GM19238 (cell line): Measurements from ENCODE around the gene B4GAT1.
A peak's percentile ranks its signal among the peaks of the same experiment; 100 is the strongest.
"Not testable (repeated sequence)": the region's sequence is repeated elsewhere in the genome, so short reads cannot be mapped to it uniquely, and the experiment has no call there.

Experiments
- DNase-seq: peaks from one replicate; pipeline ENCODE4 v3.0.0; 2011; ENCODE audit warnings: low spot score; ENCODE audit not compliant: insufficient read length

The B4GAT1 gene

GRCh38 chr11:66322732-66323427 lies 24.5 kb downstream of the B4GAT1 start:
- no peak for DNase-seq

DNA sequence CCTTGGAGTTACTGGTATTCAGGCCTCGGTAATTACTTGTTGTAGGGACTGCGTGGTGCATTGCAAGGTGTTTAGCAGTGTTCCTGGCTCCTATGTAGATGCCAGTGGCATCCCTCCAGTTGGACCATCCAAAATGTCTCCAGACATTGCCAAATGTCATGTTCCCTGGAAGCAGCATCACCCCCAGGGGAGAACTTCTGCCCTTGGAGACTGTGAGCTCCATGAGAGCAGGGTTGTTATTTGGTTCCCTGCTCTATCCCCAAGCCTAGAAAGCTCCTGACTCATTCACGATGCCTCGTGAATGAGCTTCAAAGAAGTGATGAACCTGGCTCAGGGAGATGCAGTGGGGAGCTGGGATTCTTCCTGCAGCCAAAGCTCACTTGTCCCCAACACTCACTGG lies 25.8 kb downstream of the B4GAT1 start:
- no peak for DNase-seq

GRCh38 chr11:66320748-66321147 lies 26.7 kb downstream of the B4GAT1 start:
- DNase-seq: not testable (repeated sequence)

- not testable (repeated sequence) for DNase-seq
Measured at GRCh38 chr11:66320289-66320688, 27.1 kb downstream of the B4GAT1 start.

- DNase-seq: no peak
Measured at GRCh38 chr11:66318600-66318970, 28.8 kb downstream of the B4GAT1 start.

- DNase-seq: no peak
Measured at GRCh38 chr11:66317723-66318599, 29.5 kb downstream of the B4GAT1 start.

GRCh38 chr11:66317322-66317722 lies 30.1 kb downstream of the B4GAT1 start:
- DNase-seq: no peak

DNA sequence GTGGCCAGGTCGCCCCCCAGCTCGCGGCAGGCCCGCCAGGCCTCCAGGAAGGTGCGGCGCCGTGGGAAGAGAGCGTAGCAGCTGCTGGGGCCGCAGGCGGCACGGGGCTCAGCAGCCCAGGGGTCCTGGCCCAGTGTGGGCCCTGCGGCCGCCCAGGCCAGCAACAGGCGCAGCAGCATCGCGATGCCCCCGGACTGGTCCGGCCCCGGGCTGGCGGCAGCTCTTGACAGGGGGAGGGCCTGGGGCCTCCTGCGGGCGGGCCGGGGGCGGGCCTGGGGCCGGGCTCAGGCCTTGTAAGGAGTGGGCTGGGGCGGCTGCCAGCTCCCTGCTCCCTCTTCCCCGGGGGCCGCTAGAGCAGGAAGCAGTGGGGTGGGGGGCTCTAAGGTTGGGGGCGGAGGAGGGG lies 30.6 kb downstream of the B4GAT1 start, which contains the start of gene CD248:
CD248 (minus strand) TSS at position 196 of the 403 bp plus-strand sequence; CDS start at position 179, 17 bp downstream.
- no peak for DNase-seq

DNA sequence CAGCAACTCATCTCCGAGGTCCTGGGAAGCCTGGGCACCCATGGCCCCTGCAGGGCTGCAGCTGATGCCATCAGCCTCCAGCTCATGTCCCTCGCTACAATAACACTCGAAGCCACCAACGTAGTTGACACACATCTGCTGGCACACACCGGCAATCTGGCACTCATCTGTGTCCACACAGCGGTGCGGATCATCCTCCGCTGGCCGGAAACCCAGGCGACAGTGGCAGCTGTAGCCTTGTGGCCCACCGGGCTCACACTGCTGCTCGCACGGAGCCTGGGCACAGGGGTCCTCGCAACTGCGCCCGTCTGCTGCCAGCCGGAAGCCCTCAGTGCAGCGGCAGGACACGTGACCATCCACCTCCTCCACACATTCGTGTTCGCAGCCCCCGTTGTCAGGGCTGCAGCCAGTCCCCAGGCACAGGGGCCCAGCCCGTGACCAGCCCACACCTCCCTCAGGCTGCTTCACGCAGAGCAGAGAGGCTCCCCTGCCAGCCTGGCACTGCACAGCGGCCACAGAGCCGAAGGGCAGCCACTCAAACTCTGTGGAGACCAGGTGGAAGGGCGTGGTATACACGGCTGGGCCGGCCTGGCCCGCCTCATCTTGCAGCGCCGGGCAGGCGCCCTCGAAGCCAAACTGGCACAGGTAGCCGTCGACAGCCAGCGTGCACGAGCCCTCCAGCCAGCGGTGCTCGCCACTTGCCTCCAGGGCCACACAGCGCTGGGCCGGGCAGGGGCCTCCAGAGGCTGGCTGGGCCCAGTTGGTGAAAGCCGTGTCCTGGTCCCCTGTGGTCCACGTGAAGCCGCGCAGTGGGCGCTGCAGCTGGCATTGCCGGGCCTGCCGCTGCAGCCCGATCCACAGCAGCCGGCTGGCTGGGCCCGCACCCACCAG lies 31.3 kb downstream of the B4GAT1 start:
- no peak for DNase-seq

DNA sequence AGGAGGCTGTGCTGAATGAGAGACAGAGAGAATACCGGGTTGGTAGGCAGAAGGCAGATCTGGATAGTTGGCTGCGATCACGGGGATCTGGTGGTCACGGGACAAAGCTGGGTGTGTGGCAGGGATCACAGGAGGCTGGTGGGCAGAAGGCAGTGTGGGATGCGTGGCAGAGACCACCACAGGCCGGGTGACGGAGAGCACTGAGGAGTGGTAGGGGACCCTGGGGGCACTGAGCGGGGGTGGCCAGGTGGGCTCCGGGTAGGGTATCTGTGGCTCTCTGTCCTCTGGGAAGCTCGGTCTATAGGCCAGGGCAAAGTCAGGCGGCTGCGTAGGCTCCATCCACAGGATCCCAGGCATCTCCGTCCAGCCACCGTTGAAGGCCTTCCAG lies 31.9 kb downstream of the B4GAT1 start:
- DNase-seq: no peak

- DNase-seq: no peak
Measured at GRCh38 chr11:66314561-66315497, 32.6 kb downstream of the B4GAT1 start.

DNA sequence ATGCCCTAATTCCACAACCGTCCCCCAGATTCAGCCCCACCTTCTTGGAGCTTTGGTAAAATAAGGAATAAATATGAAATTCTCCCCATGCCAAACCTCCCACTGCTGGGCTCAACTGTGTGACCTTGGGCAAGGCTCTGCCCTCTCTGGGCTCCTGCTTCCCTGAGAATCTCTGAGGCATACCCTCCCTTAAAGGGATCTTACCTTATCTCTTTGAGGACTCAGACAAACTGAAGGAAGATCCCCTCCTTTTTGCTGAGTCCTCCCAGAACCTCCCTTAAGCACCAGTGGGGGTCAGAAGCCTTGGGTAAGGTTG lies 33.3 kb downstream of the B4GAT1 start:
- no peak for DNase-seq

- no peak for DNase-seq
Measured at GRCh38 chr11:66313321-66314185, 33.9 kb downstream of the B4GAT1 start.

DNA sequence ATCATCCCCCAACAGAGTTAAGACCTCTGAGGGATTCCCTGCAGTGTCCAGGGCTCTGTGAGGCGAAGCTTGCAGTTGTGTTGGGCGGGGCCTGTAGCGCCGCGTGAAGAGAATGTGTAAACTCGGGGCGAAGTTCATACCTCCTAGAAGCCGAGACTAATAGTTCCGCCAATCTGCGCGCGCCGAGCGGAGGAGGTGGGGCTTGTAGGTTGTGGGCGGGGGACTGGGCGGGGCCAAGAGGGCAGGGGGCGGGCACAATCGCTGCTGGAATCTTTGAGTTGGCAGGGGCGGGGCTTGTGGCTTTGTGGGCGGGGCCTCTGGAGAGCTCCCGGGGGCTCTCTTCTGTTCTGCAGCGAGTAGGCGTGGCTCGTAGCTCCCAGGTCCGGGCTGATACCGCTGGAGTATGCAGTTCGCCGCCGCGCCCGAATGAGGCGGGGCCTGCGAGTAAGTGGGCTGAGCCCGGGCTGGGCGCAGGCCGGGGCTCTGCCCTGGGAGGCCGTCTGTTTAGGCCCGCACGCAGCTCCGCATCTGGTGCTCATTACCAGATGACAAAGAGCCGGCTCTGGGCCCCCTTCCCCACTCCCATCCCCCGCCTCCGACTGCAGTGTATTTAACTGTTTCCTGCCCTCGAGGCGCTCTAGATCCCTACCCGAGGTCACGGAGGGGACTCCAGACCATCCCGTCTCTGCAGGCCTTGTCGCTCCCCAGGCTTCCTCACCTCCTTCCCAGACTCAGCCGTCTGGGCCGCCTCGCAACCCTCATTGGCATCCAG lies 34.7 kb downstream of the B4GAT1 start:
- peak; percentile 94 for DNase-seq

DNA sequence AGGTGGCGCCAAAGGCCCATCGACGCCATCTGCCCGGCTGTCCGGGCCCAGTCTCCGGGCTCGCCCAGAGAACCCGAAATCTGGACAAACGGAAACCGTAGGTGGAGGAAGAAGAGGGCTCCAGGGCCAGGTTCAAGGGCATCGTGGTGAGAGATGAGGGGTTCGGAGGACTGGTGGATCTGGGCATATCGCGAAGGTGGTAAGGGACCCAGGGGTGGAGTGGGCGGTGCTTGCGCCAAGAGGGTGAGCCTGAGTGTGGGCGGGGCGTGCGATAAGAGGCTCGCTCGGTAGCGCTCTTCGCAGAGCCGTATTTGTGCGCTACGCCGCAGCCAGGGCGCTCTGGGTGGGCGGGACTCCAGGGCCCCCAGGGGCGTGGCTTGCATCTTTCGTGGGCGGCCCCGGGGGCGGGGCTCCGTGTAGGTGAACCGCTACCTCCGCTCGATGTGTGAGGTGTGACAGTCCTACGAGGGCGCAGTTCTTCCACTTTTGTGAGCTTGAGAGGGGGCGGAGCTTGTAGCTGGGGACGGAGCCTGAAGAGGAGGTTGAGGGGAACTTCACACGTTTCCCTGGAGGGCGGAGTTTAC lies 35.4 kb downstream of the B4GAT1 start:
- DNase-seq: peak; percentile 87

DNA sequence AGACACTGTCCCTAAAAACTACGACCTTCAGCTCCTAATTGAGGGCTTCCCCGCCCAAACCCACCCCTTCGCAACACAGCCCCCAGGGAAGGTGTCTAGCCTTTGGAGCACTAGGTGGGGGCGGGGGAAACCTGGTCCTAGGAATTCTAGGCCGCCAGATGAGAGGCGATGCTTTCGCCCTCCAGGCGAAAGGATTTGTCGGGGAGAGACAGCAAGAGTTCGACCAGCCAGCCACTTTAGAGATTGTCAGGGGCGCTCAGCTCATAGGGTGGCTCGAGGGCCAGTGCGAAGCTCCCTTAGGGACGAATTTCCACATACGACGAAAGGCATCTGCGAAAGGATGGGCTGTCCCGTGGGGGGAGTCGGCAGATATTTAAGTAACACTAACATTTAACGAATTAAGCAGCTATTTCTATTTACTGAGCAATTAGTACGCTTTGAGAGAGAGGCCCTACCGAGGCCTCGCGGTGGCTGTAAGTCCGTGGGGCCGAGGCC lies 35.9 kb downstream of the B4GAT1 start:
- DNase-seq: no peak

DNA sequence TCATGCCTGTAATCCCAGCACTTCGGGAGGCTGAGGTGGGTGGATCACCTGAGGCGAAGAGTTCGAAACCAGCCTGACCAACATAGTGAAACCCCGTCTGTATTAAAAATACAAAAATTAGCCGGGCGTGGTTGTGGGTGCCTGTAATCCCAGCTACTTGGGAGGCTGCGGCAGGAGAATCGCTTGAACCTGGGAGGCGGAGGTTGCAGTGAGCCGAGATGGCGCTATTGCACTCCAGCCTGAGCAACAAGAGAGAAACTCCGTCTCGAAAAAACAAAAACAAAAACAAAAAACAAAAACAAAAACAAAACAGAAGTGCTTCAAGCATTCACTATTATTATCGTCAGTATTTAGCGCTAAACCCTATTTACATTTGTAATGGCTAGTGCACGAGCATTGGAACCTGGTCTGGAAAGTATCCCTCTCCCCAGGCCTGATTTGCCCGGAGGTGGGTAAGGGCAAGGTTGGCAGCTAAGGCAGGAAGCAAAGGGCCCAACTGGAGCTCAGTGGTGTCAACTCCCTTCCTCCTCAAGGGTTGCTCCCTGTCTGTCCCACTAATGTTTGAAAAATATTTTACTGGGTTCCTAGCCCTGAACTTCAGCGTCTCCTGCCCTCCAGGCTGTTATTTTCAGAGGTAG lies 36.5 kb downstream of the B4GAT1 start:
- DNase-seq: not testable (repeated sequence)

GRCh38 chr11:66310324-66310723 lies 37.1 kb downstream of the B4GAT1 start:
- no peak for DNase-seq
